Activated CD4-positive, alpha-beta T cell treated with anti-CD3 and anti-CD28 coated beads, Interleukin-2, amount 10 ng/mL, durations not matched to agents 7 days and 5 days (primary cell): ENCODE results near the gene TLX2. TPM values are rescaled to one million over a fixed set of nuclear protein-coding genes. Genes with fewer than 3 reads are reported as not detected.

Experiments used
- CTCF ChIA-PET: fragments of 350-600 bp; sonication (Branson Sonifier 250); formaldehyde crosslinking; loops from one replicate; lab custom pipeline; 2021; ENCODE audit warnings: antibody characterized with exemption; lab: Charles Lee
- POLR2A ChIA-PET: fragments of 350-600 bp; sonication (Branson Sonifier 250); formaldehyde crosslinking; loops from one replicate; lab custom pipeline; 2021; ENCODE audit warnings: antibody characterized with exemption; lab: Charles Lee
- DNase-seq: peaks from one replicate; pipeline ENCODE4 v3.0.0-alpha.2; 2020
- H3K27ac Mint-ChIP-seq: one replicate; pipeline ENCODE4 v1.8.0; 2021; ENCODE audit warnings: mild to moderate bottlenecking, moderate library complexity, mixed read lengths
- H3K27me3 Mint-ChIP-seq: one replicate; pipeline ENCODE4 v1.8.0; 2021; ENCODE audit warnings: mixed read lengths
- H3K36me3 Mint-ChIP-seq: one replicate; pipeline ENCODE4 v1.8.0; 2021; ENCODE audit warnings: low read depth, mixed read lengths
- H3K4me1 Mint-ChIP-seq: one replicate; pipeline ENCODE4 v1.8.0; 2021; ENCODE audit warnings: mixed read lengths
- H3K4me3 Mint-ChIP-seq: one replicate; pipeline ENCODE4 v1.8.0; 2021; ENCODE audit warnings: mild to moderate bottlenecking, moderate library complexity, mixed read lengths
- H3K9me3 Mint-ChIP-seq: one replicate; pipeline ENCODE4 v1.8.0; 2021; ENCODE audit warnings: mixed read lengths
- total RNA-seq, 2 experiments: library from RNA; stranded (reverse); gene quantifications; one replicate each; pipeline ENCODE4 v1.2.3, GENCODE V29; 2021

The TLX2 gene
- total RNA-seq, 2 experiments from 2014 or later, result 0.40 to 0.52 TPM

GRCh38 chr2:74566754-74567085 lies 52.5 kb downstream of the TLX2 start:
- no peaks in the 10 kb centered on the region for H3K36me3 Mint-ChIP-seq
- peak overlapping the region; percentile 11 for H3K27ac Mint-ChIP-seq
- POLR2A ChIA-PET, result interaction anchor here (0.6 to 0.7 kb wide), 3 partner anchors 11 to 786 kb away, joined by 3 to 6 read pairs (median 6); no protein-coding TSS in a partner anchor
- peaks cover 8% of the 10 kb centered on the region for H3K27me3 Mint-ChIP-seq
- no peak overlapping the region for H3K4me3 Mint-ChIP-seq
- CTCF ChIA-PET, result interaction anchor here (0.8 to 4.6 kb wide), 7 partner anchors 10 to 84 kb away, joined by 3 to 24 read pairs (median 3); partner anchors contain the start of genes CCDC142 and TTC31
- no peak for DNase-seq
- H3K4me1 Mint-ChIP-seq, result peaks cover 21% of the 10 kb centered on the region
- H3K9me3 Mint-ChIP-seq, result no peaks in the 10 kb centered on the region

Other genes starting within 250 kb of the TLX2 start
- 1 to 10 TPM; 3.0 to 4.3 TPM for gene SLC4A5, start 171.0 kb upstream of the TLX2 start, total RNA-seq
- gene DCTN1, start 134.1 kb upstream of the TLX2 start, total RNA-seq, result 100 to 1,000 TPM; 106 to 132 TPM
- gene C2orf81, start 92.8 kb upstream of the TLX2 start, total RNA-seq, result 1 to 10 TPM; 3.0 to 3.3 TPM
- gene WDR54, start 92.7 kb upstream of the TLX2 start, total RNA-seq, result 10 to 100 TPM; 71.3 to 80.7 TPM
- under 1 TPM; 0.62 to 0.82 TPM for gene RTKN, start 72.5 kb upstream of the TLX2 start, total RNA-seq
- gene INO80B, start 59.4 kb upstream of the TLX2 start, total RNA-seq, result 10 to 100 TPM; 28.9 to 32.1 TPM
- 10 to 100 TPM; 52.5 to 52.6 TPM for gene WBP1, start 56.0 kb upstream of the TLX2 start, total RNA-seq
- gene MOGS, start 49.1 kb upstream of the TLX2 start, total RNA-seq, result 10 to 100 TPM; 55.4 to 62.6 TPM
- 10 to 100 TPM; 72.5 to 83.1 TPM for gene MRPL53, start 41.8 kb upstream of the TLX2 start, total RNA-seq
- gene CCDC142, start 31.5 kb upstream of the TLX2 start, total RNA-seq, result 10 to 100 TPM; 26.8 to 27.1 TPM
- gene TTC31, start 31.4 kb upstream of the TLX2 start, total RNA-seq, result 10 to 100 TPM; 45.8 to 46.3 TPM
- under 1 TPM in 1 of 2 experiments, not detected in 1; 0.25 TPM for gene LBX2, start 14.8 kb upstream of the TLX2 start, total RNA-seq
- 10 to 100 TPM; 25.8 to 35.6 TPM for gene PCGF1, start 6.8 kb upstream of the TLX2 start, total RNA-seq
- gene DQX1, start 11.8 kb downstream of the TLX2 start, total RNA-seq, result under 1 TPM; 0.25 to 0.52 TPM
- gene AUP1, start 15.3 kb downstream of the TLX2 start, total RNA-seq, result 100 to 1,000 TPM; 116 to 136 TPM
- gene HTRA2, start 15.5 kb downstream of the TLX2 start, total RNA-seq, result 10 to 100 TPM; 41.6 to 45.8 TPM
- gene LOXL3, start 39.5 kb downstream of the TLX2 start, total RNA-seq, result under 1 TPM; 0.12 to 0.15 TPM
- gene DOK1, start 40.3 kb downstream of the TLX2 start, total RNA-seq, result 10 to 100 TPM; 28.0 to 34.4 TPM
- not detected for gene M1AP, start 133.9 kb downstream of the TLX2 start, total RNA-seq
- 1 to 10 TPM; 6.5 to 8.3 TPM for gene SEMA4F, start 139.8 kb downstream of the TLX2 start, total RNA-seq